Activated CD8-positive, alpha-beta memory T cell treated with anti-CD3 and anti-CD28 coated beads for 1 hour (primary cell): ENCODE measurements around the gene EXOSC3.

Experiments
- DNase-seq, 2 donors: peaks; one replicate each; pipeline ENCODE4 v3.0.0-alpha.2; 2020; ENCODE audit warnings: low read depth in 1 of 2; ENCODE audit errors: extremely low read depth in 1 of 2

The EXOSC3 gene

GRCh38 chr9:37739222-37739621 lies 45.6 kb downstream of the EXOSC3 start:
- no peak for DNase-seq

- DNase-seq = no peak
These were observed 51.9 kb downstream of the EXOSC3 start for GRCh38 chr9:37732952-37733351.

GRCh38 chr9:37732086-37732741 lies 52.6 kb downstream of the EXOSC3 start:
- no peak for DNase-seq

GRCh38 chr9:37730839-37731238 lies 54.0 kb downstream of the EXOSC3 start:
- no peak for DNase-seq

GRCh38 chr9:37730256-37730655 lies 54.6 kb downstream of the EXOSC3 start:
- no peak for DNase-seq
